8988T (cell line): ENCODE data around the gene RTEL1.

ENCODE experiments used
- DNase-seq: peaks from one replicate; pipeline ENCODE4 v3.0.0; 2011

The RTEL1 gene

GRCh38 chr20:63732118-63733095, 74.3 kb downstream of the RTEL1 start:
- DNase-seq: no peak

GRCh38 chr20:63733117-63733516, 75.0 kb downstream of the RTEL1 start:
- DNase-seq: no peak

GRCh38 chr20:63733579-63734081, 75.5 kb downstream of the RTEL1 start:
- DNase-seq: no peak

- peak; percentile 33 for DNase-seq
These were observed 76.2 kb downstream of the RTEL1 start for GRCh38 chr20:63734111-63734945.

GRCh38 chr20:63734946-63735858, 77.1 kb downstream of the RTEL1 start:
- DNase-seq: peak; percentile 58

- DNase-seq: peak; percentile 81
These were observed 78.0 kb downstream of the RTEL1 start, which contains the start of gene LIME1 for GRCh38 chr20:63735859-63736718. LIME1 (plus strand) TSS chr20:63736664; CDS start chr20:63737550, 886 bp downstream.

- peak; percentile 77 for DNase-seq
These were observed 79.0 kb downstream of the RTEL1 start for GRCh38 chr20:63736893-63737694.

- DNase-seq: no peak
These were observed 79.5 kb downstream of the RTEL1 start for GRCh38 chr20:63737695-63737944.

GRCh38 chr20:63737945-63738686, 80.0 kb downstream of the RTEL1 start:
- DNase-seq: peak; percentile 63

- peak; percentile 83 for DNase-seq
These were observed 80.6 kb downstream of the RTEL1 start for GRCh38 chr20:63738687-63739129.

- peak; percentile 100 for DNase-seq
These were observed 81.3 kb downstream of the RTEL1 start, which contains the start of gene SLC2A4RG for GRCh38 chr20:63739130-63740069. SLC2A4RG (plus strand) TSS chr20:63739776; CDS start chr20:63739913, 137 bp downstream.

GRCh38 chr20:63740070-63740626, 82.0 kb downstream of the RTEL1 start:
- peak; percentile 91 for DNase-seq

- DNase-seq: peak; percentile 100
These were observed 82.7 kb downstream of the RTEL1 start for GRCh38 chr20:63740627-63741353.

GRCh38 chr20:63741354-63741675, 83.2 kb downstream of the RTEL1 start:
- DNase-seq: no peak

- DNase-seq: peak; percentile 43
These were observed 83.7 kb downstream of the RTEL1 start for GRCh38 chr20:63741676-63742380.

- DNase-seq: peak; percentile 43
These were observed 84.4 kb downstream of the RTEL1 start for GRCh38 chr20:63742381-63743024.
